VCaP (cell line): ENCODE results near the gene HLA-E.
"Not testable (repeated sequence)": the region's sequence is repeated elsewhere in the genome, so short reads cannot be mapped to it uniquely, and the experiment has no call there.

Source experiments
- H3K27ac ChIP-seq: fragments of 450-650 bp; 2 replicates; pipeline ENCODE4 v1.5.1; 2017
- TF ChIP-seq, protein P1 (sequence below): fragments of 450-650 bp; conservative IDR thresholded peaks from 2 replicates; pipeline ENCODE4 v1.5.1; 2017; ENCODE audit warnings: mild to moderate bottlenecking, moderate library complexity

HLA-E gene

DNA sequence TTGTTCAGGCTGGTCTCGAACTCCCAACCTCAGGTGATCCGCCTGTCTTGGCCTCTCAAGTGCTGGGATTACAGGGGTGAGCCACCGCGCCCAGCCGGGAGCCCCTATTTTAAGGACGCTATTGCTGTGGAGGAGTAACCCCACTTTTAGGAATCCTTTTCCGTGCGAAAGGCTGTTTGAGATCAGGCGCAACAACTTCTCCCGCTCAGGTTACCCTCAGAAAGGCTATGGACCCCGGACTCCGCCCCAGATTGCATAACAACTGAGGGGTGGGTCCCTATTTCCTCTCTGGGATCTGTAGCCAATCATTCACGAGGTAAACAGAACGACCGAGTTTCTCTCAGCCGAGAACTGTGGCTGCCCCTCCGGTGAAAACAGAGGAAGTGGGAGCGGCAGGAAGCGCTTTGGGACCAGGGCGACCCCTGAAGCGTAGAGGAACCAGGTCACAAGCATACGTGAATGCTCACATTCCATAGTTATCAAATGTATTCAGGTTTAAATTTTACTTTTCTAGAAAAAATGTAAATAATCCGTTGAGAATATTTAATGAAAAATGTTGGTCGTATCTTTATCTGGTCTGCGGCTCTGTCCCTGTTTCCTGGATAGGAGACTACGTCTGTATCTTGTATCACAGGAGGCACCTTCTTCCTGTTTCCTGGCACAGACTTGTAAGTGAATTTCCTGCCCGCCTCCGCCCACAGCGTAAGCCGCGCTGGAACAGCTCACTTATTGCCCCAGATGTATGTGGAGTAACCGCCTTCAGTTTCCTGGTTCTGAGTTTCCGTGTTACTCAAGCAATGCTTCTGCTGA, 26.8 kb downstream of the HLA-E start:
- TF ChIP-seq, protein P1, sequence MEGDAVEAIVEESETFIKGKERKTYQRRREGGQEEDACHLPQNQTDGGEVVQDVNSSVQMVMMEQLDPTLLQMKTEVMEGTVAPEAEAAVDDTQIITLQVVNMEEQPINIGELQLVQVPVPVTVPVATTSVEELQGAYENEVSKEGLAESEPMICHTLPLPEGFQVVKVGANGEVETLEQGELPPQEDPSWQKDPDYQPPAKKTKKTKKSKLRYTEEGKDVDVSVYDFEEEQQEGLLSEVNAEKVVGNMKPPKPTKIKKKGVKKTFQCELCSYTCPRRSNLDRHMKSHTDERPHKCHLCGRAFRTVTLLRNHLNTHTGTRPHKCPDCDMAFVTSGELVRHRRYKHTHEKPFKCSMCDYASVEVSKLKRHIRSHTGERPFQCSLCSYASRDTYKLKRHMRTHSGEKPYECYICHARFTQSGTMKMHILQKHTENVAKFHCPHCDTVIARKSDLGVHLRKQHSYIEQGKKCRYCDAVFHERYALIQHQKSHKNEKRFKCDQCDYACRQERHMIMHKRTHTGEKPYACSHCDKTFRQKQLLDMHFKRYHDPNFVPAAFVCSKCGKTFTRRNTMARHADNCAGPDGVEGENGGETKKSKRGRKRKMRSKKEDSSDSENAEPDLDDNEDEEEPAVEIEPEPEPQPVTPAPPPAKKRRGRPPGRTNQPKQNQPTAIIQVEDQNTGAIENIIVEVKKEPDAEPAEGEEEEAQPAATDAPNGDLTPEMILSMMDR: no peak
- peak overlapping the region; percentile 67 for H3K27ac ChIP-seq

DNA sequence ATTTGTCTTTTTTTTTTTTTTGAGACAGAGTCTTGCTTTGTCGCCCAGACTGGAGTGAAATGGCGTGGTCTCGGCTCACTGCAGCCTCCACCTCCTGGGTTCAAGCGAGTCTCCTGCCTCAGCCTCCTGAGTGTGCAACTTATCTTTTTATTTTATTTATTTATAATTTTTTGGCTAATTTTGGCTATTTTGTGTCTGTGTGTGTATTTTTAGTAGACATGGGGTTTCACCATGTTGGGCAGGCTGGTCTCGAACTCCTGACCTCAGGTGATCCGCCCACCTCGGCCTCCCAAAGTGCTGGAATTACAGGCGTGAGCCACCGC, 27.4 kb downstream of the HLA-E start:
- peak overlapping the region; percentile 67 for H3K27ac ChIP-seq

DNA sequence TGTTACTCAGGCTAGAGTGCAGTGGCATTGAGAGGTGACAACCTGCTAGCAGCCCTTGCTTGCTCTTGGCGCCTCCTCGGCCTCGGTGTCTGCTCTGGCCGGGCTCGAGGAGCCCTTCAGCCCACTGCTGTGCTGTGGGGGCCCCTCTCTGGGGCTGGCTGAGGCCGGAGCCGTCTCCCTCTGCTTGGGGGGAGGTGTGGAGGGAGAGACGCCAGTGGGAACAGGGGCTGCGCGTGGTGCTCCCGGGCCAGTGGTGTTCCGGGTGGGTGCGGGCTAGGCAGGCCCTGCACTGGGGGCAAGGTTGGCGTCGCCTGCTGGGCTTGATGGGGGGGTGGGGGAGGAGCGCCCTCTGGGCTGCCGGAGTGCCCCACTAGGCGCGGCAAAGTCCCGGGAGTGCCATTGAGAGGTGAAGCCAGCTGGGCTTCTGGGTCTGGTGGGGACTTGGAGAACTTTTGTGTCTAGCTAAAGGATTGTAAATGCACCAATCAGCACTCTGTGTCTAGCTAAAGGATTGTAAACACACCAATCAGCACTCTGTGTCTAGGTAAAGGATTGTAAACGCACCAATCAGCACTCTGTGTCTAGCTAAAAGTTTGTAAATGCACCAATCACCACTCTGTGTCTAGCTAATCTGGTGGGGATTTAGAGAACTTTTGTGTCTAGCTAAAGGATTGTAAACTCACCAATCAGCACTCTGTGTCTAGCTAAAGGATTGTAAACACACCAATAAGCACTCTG, 28.6 kb downstream of the HLA-E start:
- not testable (repeated sequence) for H3K27ac ChIP-seq

DNA sequence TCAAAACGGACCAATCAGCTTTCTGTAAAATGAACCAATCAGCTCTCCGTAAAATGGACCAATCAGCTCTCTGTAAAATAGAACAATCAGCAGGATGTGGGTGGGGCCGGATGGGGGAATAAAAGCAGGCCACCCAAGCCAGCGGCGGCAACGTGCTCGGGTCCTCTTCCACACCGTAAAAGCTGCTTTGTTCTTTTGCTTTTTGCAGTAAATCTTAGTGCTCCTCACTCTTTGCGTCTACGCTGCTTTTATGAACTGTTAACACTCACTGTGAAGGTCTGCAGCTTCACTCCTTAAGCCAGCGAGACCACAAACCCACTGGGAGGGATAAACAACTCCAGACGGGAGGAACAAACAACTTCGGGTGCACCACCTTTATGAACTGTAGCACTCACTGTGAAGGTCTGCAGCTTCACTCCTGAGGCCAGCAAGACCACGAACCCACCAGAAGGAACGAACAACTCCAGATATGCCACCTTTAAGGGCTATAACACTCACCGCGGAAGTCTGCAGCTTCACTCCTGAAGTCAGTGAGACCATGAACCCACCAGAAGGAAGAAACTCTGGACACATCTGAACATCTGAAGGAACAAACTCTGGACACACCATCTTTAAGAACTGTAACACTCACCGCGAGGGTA, 29.3 kb downstream of the HLA-E start:
- not testable (repeated sequence) for H3K27ac ChIP-seq

DNA sequence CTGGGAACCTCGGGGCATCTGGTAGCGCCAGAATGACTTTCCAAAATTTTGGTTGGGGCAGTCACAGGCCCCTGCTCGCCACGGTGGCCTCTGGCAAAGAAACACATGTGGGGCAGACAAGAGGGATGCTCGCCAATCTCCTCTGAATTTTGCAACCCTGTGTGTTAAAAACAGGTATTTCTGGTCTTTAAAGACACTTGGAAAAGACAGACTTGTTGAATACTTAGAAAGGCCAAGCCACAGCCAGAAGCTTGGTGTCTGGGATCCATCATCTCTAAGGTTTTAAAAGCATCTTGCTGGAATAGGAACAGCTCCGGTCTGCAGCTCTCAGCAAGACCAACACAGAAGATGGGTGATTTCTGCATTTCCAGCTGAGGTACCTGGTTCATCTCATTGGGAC, 31.2 kb downstream of the HLA-E start:
- no peak overlapping the region for H3K27ac ChIP-seq
- TF ChIP-seq, protein P1: no peak

DNA sequence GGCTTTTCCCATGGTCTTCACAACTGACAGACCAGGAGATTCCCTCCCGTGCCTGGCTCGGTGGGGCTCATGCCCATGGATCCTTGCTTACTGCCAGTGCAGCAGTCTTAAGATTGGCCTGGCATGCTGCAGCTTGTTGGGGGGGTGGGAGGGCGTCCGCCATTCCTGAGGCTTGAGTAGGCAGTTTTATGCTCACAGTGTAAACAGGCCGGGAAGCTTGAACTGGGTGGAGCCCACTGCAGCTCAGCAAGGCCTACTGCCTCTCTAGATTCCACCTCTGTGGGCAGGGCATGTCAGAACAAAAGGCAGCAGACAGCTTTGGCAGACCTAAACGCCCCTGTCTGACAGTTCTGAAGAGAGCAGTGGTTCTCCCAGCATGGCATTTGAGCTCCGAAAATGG, 31.8 kb downstream of the HLA-E start:
- H3K27ac ChIP-seq: not testable (repeated sequence)

DNA sequence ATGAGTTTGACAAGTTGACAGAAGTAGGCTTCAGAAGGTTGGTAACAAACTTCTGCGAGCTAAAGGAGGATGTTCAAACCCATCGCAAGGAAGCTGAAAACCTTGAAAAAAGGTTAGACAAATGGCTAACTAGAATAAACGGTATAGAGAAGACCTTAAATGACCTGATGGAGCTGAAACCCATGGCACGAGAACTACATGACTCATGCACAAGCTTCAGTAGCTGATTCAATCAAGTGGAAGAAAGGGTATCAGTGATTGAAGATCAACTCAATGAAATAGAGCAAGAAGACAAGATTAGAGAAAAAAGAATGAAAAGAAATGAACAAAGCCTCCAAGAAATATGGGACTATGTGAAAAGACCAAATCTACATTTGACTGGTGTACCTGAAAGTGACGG, 32.6 kb downstream of the HLA-E start:
- not testable (repeated sequence) for H3K27ac ChIP-seq

GRCh38 chr6:30526444-30526843, 37.1 kb downstream of the HLA-E start:
- H3K27ac ChIP-seq: not testable (repeated sequence)

DNA sequence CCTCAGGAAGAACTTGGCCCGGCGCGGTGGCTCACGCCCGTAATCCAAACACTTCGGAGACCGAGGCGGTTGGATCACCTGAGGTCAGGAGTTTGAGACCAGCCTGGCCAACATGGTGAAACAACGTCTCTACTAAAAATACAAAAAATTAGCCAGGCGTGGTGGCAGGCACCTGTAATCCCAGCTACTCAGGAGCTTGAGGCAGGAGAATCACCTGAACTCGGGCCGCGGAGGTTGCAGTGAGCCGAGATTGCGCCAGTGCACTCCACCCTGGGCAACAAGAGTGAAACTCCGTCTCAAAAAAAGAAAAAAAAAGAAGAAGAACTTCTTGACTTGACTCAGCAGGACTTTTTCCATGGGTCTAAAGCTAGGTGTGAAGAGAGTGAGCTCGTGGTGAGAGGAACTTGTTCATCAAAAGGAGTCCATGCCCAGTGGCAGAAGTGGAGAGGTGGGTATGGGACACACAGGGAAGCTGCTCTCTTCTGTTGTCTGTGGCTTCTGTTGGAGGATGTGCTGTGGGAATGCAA, 40.1 kb downstream of the HLA-E start:
- H3K27ac ChIP-seq: not testable (repeated sequence)

- TF ChIP-seq, protein P1: no peak
- no peak overlapping the region for H3K27ac ChIP-seq
Measured at GRCh38 chr6:30530014-30530413, 40.7 kb downstream of the HLA-E start.

GRCh38 chr6:30533460-30534294, 44.4 kb downstream of the HLA-E start:
- no peak overlapping the region for H3K27ac ChIP-seq

More at GRCh38 chr6:30533460-30534294, 44.4 kb downstream of the HLA-E start:
- TF ChIP-seq, protein P1: no peak
